Measurements from ENCODE around the gene SV2C.

DNA sequence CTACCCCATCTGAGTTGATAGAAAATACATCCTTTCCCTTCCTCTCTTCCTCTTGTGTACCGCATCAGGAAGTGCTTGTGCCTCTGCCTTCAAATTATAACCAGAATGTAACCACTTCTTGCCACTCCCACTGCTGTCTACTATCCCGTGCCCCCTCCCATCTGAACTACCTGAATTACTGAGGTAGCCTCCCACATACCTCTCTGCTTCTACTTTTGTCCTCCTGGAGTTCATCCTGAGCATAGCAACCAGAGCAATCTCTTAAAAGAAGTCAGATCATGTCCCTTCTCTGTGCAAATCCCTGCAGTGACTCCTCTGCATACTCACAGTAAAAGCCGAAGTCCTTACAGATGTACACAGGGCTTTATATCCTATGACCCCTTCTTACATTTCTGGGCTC lies 23.0 kb downstream of the SV2C start:
- TF ChIP-seq, protein P1, sequence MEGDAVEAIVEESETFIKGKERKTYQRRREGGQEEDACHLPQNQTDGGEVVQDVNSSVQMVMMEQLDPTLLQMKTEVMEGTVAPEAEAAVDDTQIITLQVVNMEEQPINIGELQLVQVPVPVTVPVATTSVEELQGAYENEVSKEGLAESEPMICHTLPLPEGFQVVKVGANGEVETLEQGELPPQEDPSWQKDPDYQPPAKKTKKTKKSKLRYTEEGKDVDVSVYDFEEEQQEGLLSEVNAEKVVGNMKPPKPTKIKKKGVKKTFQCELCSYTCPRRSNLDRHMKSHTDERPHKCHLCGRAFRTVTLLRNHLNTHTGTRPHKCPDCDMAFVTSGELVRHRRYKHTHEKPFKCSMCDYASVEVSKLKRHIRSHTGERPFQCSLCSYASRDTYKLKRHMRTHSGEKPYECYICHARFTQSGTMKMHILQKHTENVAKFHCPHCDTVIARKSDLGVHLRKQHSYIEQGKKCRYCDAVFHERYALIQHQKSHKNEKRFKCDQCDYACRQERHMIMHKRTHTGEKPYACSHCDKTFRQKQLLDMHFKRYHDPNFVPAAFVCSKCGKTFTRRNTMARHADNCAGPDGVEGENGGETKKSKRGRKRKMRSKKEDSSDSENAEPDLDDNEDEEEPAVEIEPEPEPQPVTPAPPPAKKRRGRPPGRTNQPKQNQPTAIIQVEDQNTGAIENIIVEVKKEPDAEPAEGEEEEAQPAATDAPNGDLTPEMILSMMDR (IDR thresholded peaks at IDR 0.05; ENCODE audit: low read depth, low read length, missing input control), result no peak
- no peak for TF ChIP-seq TAF1 (conservative IDR thresholded peaks at IDR 0.05)
- no peak for TF ChIP-seq JUND (IDR thresholded peaks at IDR 0.05)
- TF ChIP-seq, protein P2, sequence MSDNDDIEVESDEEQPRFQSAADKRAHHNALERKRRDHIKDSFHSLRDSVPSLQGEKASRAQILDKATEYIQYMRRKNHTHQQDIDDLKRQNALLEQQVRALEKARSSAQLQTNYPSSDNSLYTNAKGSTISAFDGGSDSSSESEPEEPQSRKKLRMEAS (IDR thresholded peaks at IDR 0.05), result no peak
- no peak for TF ChIP-seq RAD21 (IDR thresholded peaks at IDR 0.05)
- no peak for TF ChIP-seq GABPA (IDR thresholded peaks at IDR 0.05 in 1 of 2, conservative IDR thresholded peaks at IDR 0.05 in 1 of 2)
- no peak for TF ChIP-seq SP1 (IDR thresholded peaks at IDR 0.05)
- TF ChIP-seq, protein P3, sequence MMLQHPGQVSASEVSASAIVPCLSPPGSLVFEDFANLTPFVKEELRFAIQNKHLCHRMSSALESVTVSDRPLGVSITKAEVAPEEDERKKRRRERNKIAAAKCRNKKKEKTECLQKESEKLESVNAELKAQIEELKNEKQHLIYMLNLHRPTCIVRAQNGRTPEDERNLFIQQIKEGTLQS (IDR thresholded peaks at IDR 0.05), result no peak
- TF ChIP-seq, protein P4, sequence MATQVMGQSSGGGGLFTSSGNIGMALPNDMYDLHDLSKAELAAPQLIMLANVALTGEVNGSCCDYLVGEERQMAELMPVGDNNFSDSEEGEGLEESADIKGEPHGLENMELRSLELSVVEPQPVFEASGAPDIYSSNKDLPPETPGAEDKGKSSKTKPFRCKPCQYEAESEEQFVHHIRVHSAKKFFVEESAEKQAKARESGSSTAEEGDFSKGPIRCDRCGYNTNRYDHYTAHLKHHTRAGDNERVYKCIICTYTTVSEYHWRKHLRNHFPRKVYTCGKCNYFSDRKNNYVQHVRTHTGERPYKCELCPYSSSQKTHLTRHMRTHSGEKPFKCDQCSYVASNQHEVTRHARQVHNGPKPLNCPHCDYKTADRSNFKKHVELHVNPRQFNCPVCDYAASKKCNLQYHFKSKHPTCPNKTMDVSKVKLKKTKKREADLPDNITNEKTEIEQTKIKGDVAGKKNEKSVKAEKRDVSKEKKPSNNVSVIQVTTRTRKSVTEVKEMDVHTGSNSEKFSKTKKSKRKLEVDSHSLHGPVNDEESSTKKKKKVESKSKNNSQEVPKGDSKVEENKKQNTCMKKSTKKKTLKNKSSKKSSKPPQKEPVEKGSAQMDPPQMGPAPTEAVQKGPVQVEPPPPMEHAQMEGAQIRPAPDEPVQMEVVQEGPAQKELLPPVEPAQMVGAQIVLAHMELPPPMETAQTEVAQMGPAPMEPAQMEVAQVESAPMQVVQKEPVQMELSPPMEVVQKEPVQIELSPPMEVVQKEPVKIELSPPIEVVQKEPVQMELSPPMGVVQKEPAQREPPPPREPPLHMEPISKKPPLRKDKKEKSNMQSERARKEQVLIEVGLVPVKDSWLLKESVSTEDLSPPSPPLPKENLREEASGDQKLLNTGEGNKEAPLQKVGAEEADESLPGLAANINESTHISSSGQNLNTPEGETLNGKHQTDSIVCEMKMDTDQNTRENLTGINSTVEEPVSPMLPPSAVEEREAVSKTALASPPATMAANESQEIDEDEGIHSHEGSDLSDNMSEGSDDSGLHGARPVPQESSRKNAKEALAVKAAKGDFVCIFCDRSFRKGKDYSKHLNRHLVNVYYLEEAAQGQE (IDR thresholded peaks at IDR 0.05), result no peak
- no peak for TF ChIP-seq FOXA1 (IDR thresholded peaks at IDR 0.05)
- no peak for TF ChIP-seq YY1 (IDR thresholded peaks at IDR 0.05)
- TF ChIP-seq HNF4A (conservative IDR thresholded peaks at IDR 0.05), result no peak

Data from liver (tissue), 3 donors.